Stimulated activated CD4-positive, alpha-beta T cell treated with anti-CD3 and anti-CD28 coated beads, Interleukin-4, amount 100 ng/mL, for 4 hours (primary cell): ENCODE results near the gene SH3BP4.

ENCODE experiments used
- DNase-seq, 2 experiments: peaks; one replicate each; pipeline ENCODE4 v3.0.0-alpha.2; 2020

SH3BP4 gene

GRCh38 chr2:234967201-234967869 is 15.5 kb downstream of the SH3BP4 start:
- no peak for DNase-seq

GRCh38 chr2:234967870-234968208 is 16.0 kb downstream of the SH3BP4 start:
- DNase-seq = no peak

- no peak for DNase-seq
These were observed 17.0 kb downstream of the SH3BP4 start for GRCh38 chr2:234968631-234969305.

DNA sequence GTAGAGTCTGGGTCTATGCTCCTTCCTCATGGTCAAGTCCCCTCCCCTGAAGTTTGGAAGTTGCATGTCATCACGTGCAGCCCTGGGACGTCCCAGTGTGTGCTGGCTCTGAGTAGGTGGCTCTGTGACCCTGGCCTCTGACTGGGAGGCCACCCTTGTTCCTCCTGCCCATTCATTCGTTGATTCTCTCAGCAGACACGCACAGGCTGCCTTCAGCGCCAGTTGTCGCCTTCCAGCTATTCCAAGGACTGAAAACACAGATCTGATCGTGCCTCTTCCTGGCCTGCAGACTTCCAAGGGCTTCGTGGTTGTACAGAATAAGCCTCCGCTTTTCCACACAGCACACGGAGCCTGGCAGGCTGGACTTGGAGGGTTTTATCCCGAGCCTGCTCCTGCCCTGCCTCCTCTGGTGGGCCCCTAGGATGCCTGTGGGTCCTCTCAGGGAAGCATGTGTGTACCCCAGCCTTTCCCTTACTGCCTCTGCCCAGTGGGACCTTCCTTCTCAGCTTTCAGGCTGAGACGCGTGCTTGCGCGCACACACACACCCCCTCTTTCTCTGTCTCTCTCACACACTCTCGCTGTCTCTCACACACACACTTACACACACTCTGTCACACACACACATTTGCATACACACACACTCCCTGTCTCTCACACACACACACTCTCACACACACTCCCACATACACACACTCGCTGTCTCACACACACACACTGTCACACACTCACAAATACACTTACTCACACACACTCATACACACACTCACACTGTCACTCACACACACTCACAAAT is 17.7 kb downstream of the SH3BP4 start:
- DNase-seq = no peak

DNA sequence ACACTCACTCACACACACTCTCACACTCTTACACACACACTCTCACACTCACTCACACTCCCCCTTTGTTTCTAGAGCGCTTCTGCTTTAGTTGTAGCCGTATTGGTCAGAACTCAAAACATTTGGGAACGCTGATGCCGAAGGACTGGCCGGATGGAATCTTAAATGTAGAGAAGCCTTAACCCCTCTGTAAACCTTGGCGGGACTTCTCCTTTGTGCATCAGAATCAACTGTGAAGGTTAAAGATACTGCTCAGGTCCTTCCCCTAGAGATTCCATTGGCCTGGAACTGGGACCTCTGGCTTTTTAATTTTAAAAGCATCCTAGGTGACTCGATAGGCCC is 18.3 kb downstream of the SH3BP4 start:
- DNase-seq = no peak

- no peak for DNase-seq
These were observed 18.7 kb downstream of the SH3BP4 start for GRCh38 chr2:234970477-234970882.

- DNase-seq = no peak
These were observed 19.7 kb downstream of the SH3BP4 start for GRCh38 chr2:234971496-234971895.

DNA sequence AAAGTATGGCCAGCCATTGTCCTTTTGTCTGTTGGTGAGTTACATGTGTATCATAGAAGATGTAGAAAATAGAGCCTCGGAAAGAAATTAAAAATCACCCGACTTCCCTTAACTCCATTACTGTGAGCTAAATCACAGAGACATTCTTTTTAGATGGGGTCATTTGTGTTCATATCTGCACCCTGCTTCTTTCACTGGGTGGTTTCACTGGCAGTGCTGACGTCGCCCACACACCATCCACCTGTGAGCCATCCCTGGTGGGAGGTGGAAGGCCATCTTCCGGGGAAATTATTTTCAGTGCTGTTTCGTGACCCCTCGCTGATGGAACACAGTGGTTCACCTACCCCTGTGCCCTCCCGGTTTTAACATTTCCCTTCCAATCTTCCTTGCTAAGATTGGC is 21.2 kb downstream of the SH3BP4 start:
- no peak for DNase-seq

DNA sequence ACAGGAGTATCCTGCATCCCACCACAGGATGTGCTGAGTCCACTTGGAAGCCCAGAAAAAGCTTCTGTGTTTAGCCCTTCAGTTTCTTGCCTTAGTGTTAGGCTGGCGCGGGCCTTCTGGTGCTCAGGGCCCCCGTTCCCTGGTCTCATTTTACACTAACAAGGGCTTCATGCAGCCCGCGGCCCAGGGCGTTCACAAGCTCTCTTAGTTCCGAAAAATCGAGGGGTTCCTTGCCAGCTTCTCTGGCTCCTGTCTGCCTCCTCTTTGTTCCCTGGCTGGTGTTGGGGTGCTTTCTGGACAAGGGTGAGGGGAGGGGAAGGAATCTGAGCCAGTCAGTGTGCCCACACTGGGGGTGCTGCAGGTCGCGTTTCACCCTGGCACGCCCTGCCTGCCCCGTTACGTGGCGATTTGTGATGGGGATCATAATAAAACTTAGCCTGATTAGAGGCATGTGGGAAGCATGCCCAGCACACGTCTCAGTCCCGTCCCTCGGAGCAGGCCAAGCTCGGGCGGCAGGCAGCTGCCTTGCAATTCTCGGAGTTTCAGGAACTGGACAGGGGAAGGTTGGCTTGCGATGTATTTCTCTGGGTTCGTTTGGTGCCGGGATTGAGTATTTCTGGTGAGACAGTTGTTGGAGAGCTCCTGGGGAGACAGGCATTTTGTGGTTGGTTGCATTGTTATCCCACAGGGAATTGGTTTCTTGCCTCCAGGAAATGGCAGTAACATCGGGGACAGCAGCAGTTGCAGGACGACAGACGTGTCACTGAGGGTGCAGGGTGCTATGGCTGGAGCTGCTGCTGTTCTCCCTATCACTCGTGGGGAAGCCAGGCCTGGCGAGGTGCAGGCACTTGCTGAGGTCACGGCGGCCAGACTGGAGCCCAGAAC is 22.9 kb downstream of the SH3BP4 start:
- no peak for DNase-seq

- no peak for DNase-seq
These were observed 23.8 kb downstream of the SH3BP4 start for GRCh38 chr2:234975611-234976010.

DNA sequence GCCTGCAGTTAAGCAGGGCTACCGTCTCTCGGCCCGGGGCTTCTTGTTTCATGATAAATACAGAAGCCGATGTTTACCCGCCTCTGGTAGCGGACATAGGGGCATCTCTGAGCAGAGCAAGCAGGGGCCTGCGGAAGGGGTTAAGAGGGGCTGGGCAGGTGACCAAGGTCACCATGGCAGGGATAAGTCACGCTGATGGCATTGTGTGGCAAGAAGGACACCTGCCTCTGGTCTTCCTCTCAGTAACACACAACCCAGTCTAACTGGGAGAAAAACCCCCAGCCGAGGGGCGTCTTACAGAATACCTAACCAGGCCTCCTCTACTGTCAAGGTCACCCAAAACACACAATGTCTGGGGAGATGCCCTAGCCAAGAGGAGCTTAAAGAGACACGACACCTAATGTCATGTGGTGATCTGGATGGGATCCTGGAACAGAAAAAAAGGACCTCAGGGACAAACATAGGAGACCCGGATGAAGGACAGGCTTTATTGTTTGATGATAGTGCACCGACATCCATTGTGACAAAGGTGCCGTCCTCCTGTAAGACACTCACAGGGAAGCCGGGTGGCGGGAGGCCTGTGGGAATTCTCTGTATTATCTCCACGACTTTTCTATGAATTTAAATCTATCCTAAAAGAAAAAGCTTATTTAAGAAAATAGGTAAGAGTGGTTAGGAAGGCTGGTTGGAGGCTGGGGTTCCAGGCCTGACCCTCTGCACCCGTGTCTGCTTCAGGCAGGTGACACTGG is 24.8 kb downstream of the SH3BP4 start:
- DNase-seq = no peak

- no peak for DNase-seq
These were observed 25.4 kb downstream of the SH3BP4 start for GRCh38 chr2:234977228-234977679.

DNA sequence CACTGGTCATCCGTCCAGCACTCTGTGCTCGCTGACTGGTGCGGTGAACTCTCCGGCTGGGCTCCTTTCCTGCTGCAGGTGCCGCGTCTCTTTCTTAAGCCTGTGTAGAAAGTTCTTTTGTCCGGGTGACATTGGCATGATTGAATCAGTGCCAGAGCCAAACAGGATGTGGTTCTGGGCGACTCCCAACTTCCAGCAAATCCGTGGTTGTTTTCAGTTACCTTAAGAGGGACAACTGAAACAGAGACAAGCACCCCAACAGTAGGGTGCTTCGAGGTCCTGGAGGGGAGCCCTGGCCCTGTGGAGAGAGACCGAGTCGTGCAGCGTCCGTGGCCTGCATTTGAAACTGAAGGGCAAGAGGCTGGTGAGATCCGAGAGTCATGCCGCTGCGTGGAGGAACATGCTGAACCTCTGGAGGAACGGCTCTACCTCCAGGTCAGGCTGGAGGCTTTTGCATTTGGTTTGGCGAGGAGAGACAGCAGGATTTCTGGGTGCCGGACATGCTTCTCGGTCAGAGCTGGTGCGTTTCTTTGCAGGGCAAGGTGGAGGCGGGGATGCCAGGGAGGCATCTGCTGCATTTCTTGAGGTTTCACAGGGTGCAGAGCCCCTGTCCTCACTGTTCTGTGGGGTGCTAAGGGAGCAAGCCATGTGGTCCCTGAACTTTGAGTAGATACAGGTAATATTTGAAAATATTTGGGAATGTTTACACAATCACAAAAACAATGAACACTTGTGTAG is 26.8 kb downstream of the SH3BP4 start:
- no peak for DNase-seq

- DNase-seq = no peak
These were observed 27.7 kb downstream of the SH3BP4 start for GRCh38 chr2:234979204-234980167.

DNA sequence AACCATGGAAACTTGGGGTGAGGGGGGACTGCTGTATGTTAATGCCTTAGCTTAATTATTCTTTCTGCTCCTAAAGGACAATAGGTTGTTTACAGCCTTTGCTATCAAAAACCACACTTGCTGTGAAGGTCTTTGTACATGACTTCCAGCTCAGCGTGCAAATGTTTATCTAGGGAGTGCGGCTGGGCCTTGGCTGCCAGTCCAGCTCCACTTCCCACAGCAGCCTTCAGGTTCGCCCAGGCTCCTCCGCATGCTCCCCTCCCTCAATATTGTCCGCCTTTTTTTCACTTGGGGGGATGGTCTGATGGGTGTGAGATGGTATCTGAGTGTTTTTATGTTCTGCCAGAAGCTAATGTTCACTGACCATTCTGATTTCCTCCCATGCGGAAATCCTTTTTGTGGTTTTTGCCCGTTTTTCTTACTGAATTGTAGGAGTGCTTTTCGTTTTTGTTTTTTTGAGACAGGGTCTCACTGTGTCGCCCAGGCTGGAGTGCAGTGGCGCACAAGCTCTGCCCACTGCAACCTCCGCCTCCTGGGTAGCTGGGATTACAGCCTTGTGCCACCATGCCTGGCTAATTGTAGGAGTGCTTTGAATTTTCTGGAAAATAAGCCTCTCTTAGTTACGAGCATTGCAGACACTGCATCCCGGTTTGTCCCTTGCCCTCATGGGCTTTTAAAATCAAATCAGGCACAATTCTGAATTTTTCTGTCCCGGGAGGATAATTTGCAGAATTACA is 28.8 kb downstream of the SH3BP4 start:
- DNase-seq = no peak

DNA sequence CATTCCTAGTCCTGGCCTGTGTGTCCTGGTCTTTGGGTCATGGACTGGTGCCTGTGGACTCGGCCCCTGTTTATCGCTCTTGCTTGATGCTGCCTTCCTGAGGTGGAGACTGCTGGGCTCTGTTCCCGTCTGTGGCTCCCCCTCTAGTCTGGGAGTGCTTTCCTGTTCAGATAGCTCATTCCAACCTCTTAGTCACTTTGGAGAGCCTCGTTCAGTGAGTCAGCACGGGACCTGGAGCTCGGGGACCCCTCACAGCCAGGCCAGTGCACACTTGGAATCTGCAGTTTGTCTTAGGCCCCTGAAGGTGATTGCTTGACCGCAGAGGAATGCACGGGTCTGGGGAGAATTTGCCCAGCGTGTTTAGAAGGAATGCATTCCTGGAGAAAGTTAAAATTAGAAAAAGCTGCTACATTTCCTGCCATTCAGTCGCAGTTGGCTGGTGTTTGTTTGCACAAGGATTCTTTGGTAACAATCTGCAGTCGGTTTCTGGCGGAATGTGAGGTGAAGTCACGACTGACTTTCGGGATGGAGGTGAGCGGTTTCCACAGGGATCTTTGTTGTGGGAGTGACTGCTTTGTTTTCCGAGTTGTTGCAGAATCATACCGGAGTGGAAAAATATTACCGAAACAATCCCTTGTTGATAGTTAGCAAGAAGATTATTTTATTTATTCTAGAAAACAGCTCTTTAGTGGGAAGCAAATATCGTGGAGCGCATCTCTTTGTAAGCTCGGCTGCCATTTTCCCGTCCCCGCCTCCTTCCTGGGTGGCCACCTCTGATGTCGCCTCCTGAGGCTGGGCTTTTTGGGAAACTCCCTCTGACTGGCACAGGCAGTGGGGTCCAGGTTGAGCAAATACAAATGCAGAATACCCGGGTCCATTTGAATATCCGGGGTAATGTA is 29.6 kb downstream of the SH3BP4 start:
- no peak for DNase-seq

- DNase-seq = no peak
These were observed 30.4 kb downstream of the SH3BP4 start for GRCh38 chr2:234982096-234982834.
